Type B pancreatic cell (in vitro differentiated cells): ENCODE measurements around the gene KCNK7. TPM values are rescaled to one million over a fixed set of nuclear protein-coding genes. Genes with fewer than 3 reads are reported as not detected.
A peak's percentile ranks its signal among the peaks of the same experiment; 100 is the strongest.

Experiments
- DNase-seq: peaks from one replicate; pipeline ENCODE4 v3.0.0; 2021; ENCODE audit warnings: mixed read lengths; ENCODE audit not compliant: unreplicated experiment; ENCODE audit errors: extremely low spot score
- H3K27ac Mint-ChIP-seq: 2 replicates; pipeline ENCODE4 v1.8.0; 2021; ENCODE audit warnings: mild to moderate bottlenecking, mixed read lengths
- H3K27me3 Mint-ChIP-seq: 2 replicates; pipeline ENCODE4 v1.8.0; 2021; ENCODE audit warnings: mixed read lengths
- H3K36me3 Mint-ChIP-seq: 2 replicates; pipeline ENCODE4 v1.8.0; 2021; ENCODE audit warnings: mixed read lengths
- H3K4me1 Mint-ChIP-seq: one replicate; pipeline ENCODE4 v1.8.0; 2021; ENCODE audit warnings: mixed read lengths; ENCODE audit not compliant: unreplicated experiment
- H3K4me3 Mint-ChIP-seq: 2 replicates; pipeline ENCODE4 v1.8.0; 2021; ENCODE audit warnings: mild to moderate bottlenecking, mixed read lengths
- H3K9me3 Mint-ChIP-seq: 2 replicates; pipeline ENCODE4 v1.8.0; 2021; ENCODE audit warnings: mixed read lengths
- CTCF ChIP-seq: fragments of 200-600 bp; sonication (generic); conservative IDR thresholded peaks from 2 replicates; pipeline ENCODE4 v1.5.0; 2021; ENCODE audit warnings: antibody characterized with exemption, mild to moderate bottlenecking
- total RNA-seq: library from RNA; stranded (reverse); gene quantifications from 2 replicates; pipeline ENCODE4 v1.2.1, GENCODE V29; 2021; ENCODE audit warnings: low replicate concordance

Gene KCNK7
- total RNA-seq, 1 donor from 2014 or later, result 0.36 TPM

GRCh38 chr11:65619281-65619928, 23.8 kb upstream of the KCNK7 start:
- no peak overlapping the region for H3K4me3 Mint-ChIP-seq
- H3K27me3 Mint-ChIP-seq, result no peaks in the 10 kb centered on the region
- H3K9me3 Mint-ChIP-seq, result no peaks in the 10 kb centered on the region
- peaks cover 8% of the 10 kb centered on the region for H3K4me1 Mint-ChIP-seq
- H3K27ac Mint-ChIP-seq, result no peak overlapping the region
- no peak for DNase-seq
- no peaks in the 10 kb centered on the region for H3K36me3 Mint-ChIP-seq
- TF ChIP-seq CTCF, result no peak

GRCh38 chr11:65618763-65619162, 23.2 kb upstream of the KCNK7 start:
- no peaks in the 10 kb centered on the region for H3K36me3 Mint-ChIP-seq
- H3K9me3 Mint-ChIP-seq, result no peaks in the 10 kb centered on the region
- TF ChIP-seq CTCF, result no peak
- H3K27me3 Mint-ChIP-seq, result no peaks in the 10 kb centered on the region
- H3K27ac Mint-ChIP-seq, result no peak overlapping the region
- no peak overlapping the region for H3K4me3 Mint-ChIP-seq
- H3K4me1 Mint-ChIP-seq, result peaks cover 8% of the 10 kb centered on the region
- no peak for DNase-seq

- no peaks in the 10 kb centered on the region for H3K9me3 Mint-ChIP-seq
- no peak for TF ChIP-seq CTCF
- DNase-seq, result no peak
- H3K27ac Mint-ChIP-seq, result no peak overlapping the region
- H3K4me1 Mint-ChIP-seq, result peaks cover 8% of the 10 kb centered on the region
- no peaks in the 10 kb centered on the region for H3K27me3 Mint-ChIP-seq
- no peak overlapping the region for H3K4me3 Mint-ChIP-seq
- H3K36me3 Mint-ChIP-seq, result no peaks in the 10 kb centered on the region
Observed at GRCh38 chr11:65617990-65618751, 22.6 kb upstream of the KCNK7 start.

- TF ChIP-seq CTCF, result no peak
- Mint-ChIP-seq H3K4me1 (peaks cover 11% of the 10 kb centered on the region), H3K27me3 (no peaks in the 10 kb centered on the region), H3K4me3 (peak overlapping the region; percentile 96), H3K36me3 (peaks cover 1% of the 10 kb centered on the region), H3K9me3 (no peaks in the 10 kb centered on the region), H3K27ac (peak overlapping the region; percentile 91)
- no peak for DNase-seq
Observed at GRCh38 chr11:65617136-65617850, 21.7 kb upstream of the KCNK7 start.

- no peak for DNase-seq
- Mint-ChIP-seq H3K27ac (peak overlapping the region; percentile 91), H3K27me3 (no peaks in the 10 kb centered on the region), H3K36me3 (peaks cover 5% of the 10 kb centered on the region), H3K4me3 (peak overlapping the region; percentile 96), H3K9me3 (no peaks in the 10 kb centered on the region), H3K4me1 (peaks cover 16% of the 10 kb centered on the region)
- no peak for TF ChIP-seq CTCF
Observed at GRCh38 chr11:65616575-65617001, 21.0 kb upstream of the KCNK7 start.
